Panc1 (cell line): ENCODE measurements around the gene SEC14L2. TPM values are rescaled to one million over a fixed set of nuclear protein-coding genes. Genes with fewer than 3 reads are reported as not detected.

ENCODE experiments used
- ATAC-seq: fragments of 200-7000 bp; cut with Tn5 transposase; 2 replicates; pipeline ENCODE4 v1.9.1; 2020; ENCODE audit warnings: mild to moderate bottlenecking, moderate library complexity
- BruUV-seq: library from RNA; stranded (reverse); fragments of 400-500 nt; replicated peaks from 2 replicates; lab custom pipeline; 2021; lab: Mats Ljungman, UMichigan
- CTCF ChIA-PET: fragments of 300-600 bp; sonication (Branson Sonifier 250); formaldehyde crosslinking; loops from one replicate; lab custom pipeline; 2022; ENCODE audit warnings: antibody characterized with exemption; lab: Charles Lee
- POLR2A ChIA-PET: fragments of 300-600 bp; sonication (Branson Sonifier 250); formaldehyde crosslinking; loops from one replicate; lab custom pipeline; 2022; ENCODE audit warnings: antibody characterized with exemption; lab: Charles Lee
- DNase-seq: peaks from one replicate; pipeline ENCODE4 v3.0.0-alpha.2; 2010; ENCODE audit warnings: low read depth, low spot score
- H3K27ac ChIP-seq: 2 replicates; pipeline ENCODE4 v1.5.1; 2011; ENCODE audit warnings: mild to moderate bottlenecking, low read length, inconsistent platforms
- H3K27me3 ChIP-seq: fragments of 200-500 bp; sonication (Bioruptor generic); 2 replicates; pipeline ENCODE4 v1.6.0; 2014; ENCODE audit warnings: low read length, inconsistent platforms; ENCODE audit not compliant: control insufficient read depth, insufficient read depth
- H3K36me3 ChIP-seq: fragments of 200-500 bp; sonication (Bioruptor generic); 2 replicates; pipeline ENCODE4 v1.5.1; 2014; ENCODE audit warnings: inconsistent platforms, mild to moderate bottlenecking, low read length, moderate library complexity; ENCODE audit not compliant: control insufficient read depth, insufficient read depth
- H3K4me1 ChIP-seq: 2 replicates; pipeline ENCODE4 v1.5.1; 2011; ENCODE audit warnings: inconsistent platforms, mild to moderate bottlenecking, low read length, moderate library complexity; ENCODE audit not compliant: control insufficient read depth, insufficient read depth
- H3K4me3 ChIP-seq, 2 experiments: 2 replicates each; pipeline ENCODE4 v1.5.1; 2011 to 2012; ENCODE audit warnings: low read depth in 2 of 2, low read length in 2 of 2, mild to moderate bottlenecking in 2 of 2, inconsistent platforms in 1 of 2, moderate library complexity in 1 of 2
- H3K9me3 ChIP-seq: fragments of 200-500 bp; sonication (Bioruptor generic); 2 replicates; pipeline ENCODE4 v1.5.1; 2014; ENCODE audit warnings: low read depth, mild to moderate bottlenecking, inconsistent platforms, low read length, moderate library complexity; ENCODE audit not compliant: control insufficient read depth, insufficient read depth
- CTCF ChIP-seq: fragments of 450-650 bp; IDR thresholded peaks from 2 replicates; pipeline ENCODE4 v1.5.1; 2017; ENCODE audit warnings: mild to moderate bottlenecking
- POLR2AphosphoS5 ChIP-seq: IDR thresholded peaks from 2 replicates; pipeline ENCODE4 v1.6.1; 2012; ENCODE audit warnings: mild to moderate bottlenecking, low read depth, low read length, moderate library complexity
- REST ChIP-seq, 2 experiments: IDR thresholded peaks; 2 replicates each; pipeline ENCODE4 v1.6.1; 2011 to 2012; ENCODE audit warnings: low read depth in 2 of 2, control low read depth in 1 of 2, low read length in 1 of 2, mild to moderate bottlenecking in 1 of 2, moderate library complexity in 1 of 2; ENCODE audit not compliant: insufficient read depth in 1 of 2
- SIN3A ChIP-seq: IDR thresholded peaks from 2 replicates; pipeline ENCODE4 v1.6.1; 2012; ENCODE audit warnings: low read depth, mild to moderate bottlenecking, low read length, moderate library complexity, borderline replicate concordance; ENCODE audit not compliant: insufficient read depth
- TCF7L2 ChIP-seq: IDR thresholded peaks from 2 replicates; pipeline ENCODE4 v1.6.1; 2011; ENCODE audit warnings: mild to moderate bottlenecking, low read depth, low read length, inconsistent platforms
- in situ Hi-C: cut with HindIII; loops from 2 replicates; pipeline ENCODE4 v1.10.0; 2016; ENCODE audit warnings: low sequenced_read_pairs, low pct_unique_long_range_greater_than_20kb
- intact Hi-C: fragments of 100-400 bp; cut with micrococcal nuclease; formaldehyde crosslinking; loops from one replicate; pipeline ENCODE4 v1.10.0; 2022; ENCODE audit not compliant: unreplicated experiment
- total RNA-seq: library from RNA; stranded (reverse); gene quantifications from one replicate; pipeline ENCODE4 v1.2.1, GENCODE V29; 2021; ENCODE audit not compliant: unreplicated experiment

Gene SEC14L2
- total RNA-seq, 1 experiment from 2014 or later: 10.7 TPM

- ATAC-seq (no peak), DNase-seq (no peak)
- in situ Hi-C loops (no loop called here), intact Hi-C loops (no loop called here)
- BruUV-seq: no TSS peak
- Histone ChIP-seq H3K27ac (no peak overlapping the region), H3K4me1 (no peaks in the 10 kb centered on the region; the same call in 1 of the 2 replicates), H3K36me3 (no peaks in the 10 kb centered on the region), H3K27me3 (no peaks in the 10 kb centered on the region), H3K4me3 (no peak overlapping the region), H3K9me3 (no peaks in the 10 kb centered on the region)
- TF ChIP-seq TCF7L2 (no peak), CTCF (no peak), REST (IDR thresholded peaks at IDR 0.05; ENCODE audit: insufficient read depth in 1 of 2, low read depth in 2 of 2, low read length in 1 of 2) (no peak), SIN3A (no peak), POLR2AphosphoS5 (no peak)
- ChIA-PET CTCF (no interaction called here), POLR2A (interaction anchor here (0.6 kb wide), 1 partner anchor 12 kb away, joined by 7 read pairs; no protein-coding TSS in a partner anchor)
Measured at GRCh38 chr22:30371981-30372380, 24.8 kb upstream of the SEC14L2 start.

DNA sequence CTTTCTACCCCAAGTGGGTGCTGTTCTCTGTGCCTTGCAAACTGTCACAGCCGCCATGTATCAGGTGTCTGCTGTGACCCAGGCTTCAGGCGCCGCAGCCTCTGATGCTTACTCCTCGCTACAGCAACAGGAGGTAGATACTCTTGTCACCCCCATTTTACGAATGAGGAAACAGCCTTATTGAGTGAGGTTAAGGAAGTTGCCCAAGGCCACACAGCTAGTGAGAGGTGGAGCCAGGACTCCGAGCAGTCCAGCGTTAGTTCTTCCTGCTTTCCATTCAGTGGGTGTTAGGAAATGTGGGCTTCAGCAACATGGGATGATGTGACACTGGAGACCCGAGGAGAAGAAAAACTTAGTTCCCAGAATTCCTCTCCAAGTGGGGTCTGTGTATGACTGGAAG is 23.9 kb upstream of the SEC14L2 start:
- in situ Hi-C loops (no loop called here), intact Hi-C loops (no loop called here)
- Histone ChIP-seq H3K27ac (no peak overlapping the region), H3K4me1 (no peaks in the 10 kb centered on the region; the same call in 1 of the 2 replicates), H3K36me3 (no peaks in the 10 kb centered on the region), H3K9me3 (no peaks in the 10 kb centered on the region), H3K27me3 (no peaks in the 10 kb centered on the region), H3K4me3 (no peak overlapping the region)
- CTCF ChIA-PET: interaction anchor here (0.7 kb wide), 1 partner anchor 191 kb away, joined by 3 read pairs; no protein-coding TSS in a partner anchor
- ATAC-seq (no peak), DNase-seq (no peak)
- POLR2A ChIA-PET: no interaction called here
- TF ChIP-seq POLR2AphosphoS5 (no peak), CTCF (no peak), SIN3A (no peak), REST (IDR thresholded peaks at IDR 0.05; ENCODE audit: insufficient read depth in 1 of 2, low read depth in 2 of 2, low read length in 1 of 2) (no peak), TCF7L2 (no peak)
- BruUV-seq: no TSS peak
